ENCODE measurements around the gene SMIM22. TPM values are rescaled to one million over a fixed set of nuclear protein-coding genes. Genes with fewer than 3 reads are reported as not detected.

SMIM22 gene
- total and polyA plus RNA-seq, 2 donors (not counting 1 experiment from before 2014, with no cell fraction given): not detected

GRCh38 chr16:4800290-4801041 lies 5.3 kb downstream of the SMIM22 start:
- Histone ChIP-seq H3K27me3 (ENCODE audit: control insufficient read depth, insufficient read depth, low read length) (no peaks in the 10 kb centered on the region), H2AFZ (ENCODE audit: low read length) (no peak overlapping the region), H3K4me2 (ENCODE audit: extremely low read depth, insufficient read depth, low read length) (no peak overlapping the region), H4K20me1 (ENCODE audit: control insufficient read depth, extremely low read depth, insufficient read depth, low read length) (no peaks in the 10 kb centered on the region), H3K4me1 (ENCODE audit: control insufficient read depth, extremely low read depth, insufficient read depth, low read length) (peaks cover 2% of the 10 kb centered on the region), H3K9ac (ENCODE audit: insufficient read depth, low read length) (no peak overlapping the region), H3K9me3 (ENCODE audit: control insufficient read depth, insufficient read depth, low read depth, low read length) (no peaks in the 10 kb centered on the region), H3K27ac (ENCODE audit: insufficient read depth, low read length) (no peak overlapping the region), H3K4me3 (replicated peaks in 1 of 4; ENCODE audit: control extremely low read depth in 1 of 4, insufficient read depth in 1 of 4, low read depth in 3 of 4, low read length in 4 of 4) (no peak overlapping the region), H3K36me3 (ENCODE audit: control insufficient read depth, insufficient read depth, low read length) (peaks cover 6% of the 10 kb centered on the region), H3K79me2 (ENCODE audit: control insufficient read depth, insufficient read depth, low read length) (no peaks in the 10 kb centered on the region)
- TF ChIP-seq EZH2 (IDR thresholded peaks at IDR 0.05; ENCODE audit: low read length, missing control alignments) (no peak), CTCF (conservative IDR thresholded peaks at IDR 0.05 in 1 of 2, IDR thresholded peaks at IDR 0.05 in 1 of 2; ENCODE audit: low read depth in 1 of 2, low read length in 2 of 2) (no peak)
- no peak for DNase-seq (ENCODE audit: low read depth in 2 of 2)

GRCh38 chr16:4801051-4801961 lies 6.1 kb downstream of the SMIM22 start:
- no peaks in the 10 kb centered on the region for H4K20me1 ChIP-seq (ENCODE audit: control insufficient read depth, extremely low read depth, insufficient read depth, low read length)
- peaks cover 2% of the 10 kb centered on the region for H3K4me1 ChIP-seq (ENCODE audit: control insufficient read depth, extremely low read depth, insufficient read depth, low read length)
- peak overlapping the region; percentile 26 for H3K9ac ChIP-seq (ENCODE audit: insufficient read depth, low read length)
- no peak for TF ChIP-seq EZH2 (IDR thresholded peaks at IDR 0.05; ENCODE audit: low read length, missing control alignments)
- peak overlapping the region; percentile 62 to 79 (median 75) for H3K4me3 ChIP-seq (replicated peaks in 1 of 4; ENCODE audit: control extremely low read depth in 1 of 4, insufficient read depth in 1 of 4, low read depth in 3 of 4, low read length in 4 of 4)
- H2AFZ ChIP-seq (ENCODE audit: low read length): peak overlapping the region; percentile 91
- H3K4me2 ChIP-seq (ENCODE audit: extremely low read depth, insufficient read depth, low read length): peak overlapping the region; percentile 88
- peaks cover 6% of the 10 kb centered on the region for H3K36me3 ChIP-seq (ENCODE audit: control insufficient read depth, insufficient read depth, low read length)
- no peak for DNase-seq (ENCODE audit: low read depth in 2 of 2)
- no peak overlapping the region for H3K27ac ChIP-seq (ENCODE audit: insufficient read depth, low read length)
- no peaks in the 10 kb centered on the region for H3K27me3 ChIP-seq (ENCODE audit: control insufficient read depth, insufficient read depth, low read length)
- no peaks in the 10 kb centered on the region for H3K9me3 ChIP-seq (ENCODE audit: control insufficient read depth, insufficient read depth, low read depth, low read length)
- no peaks in the 10 kb centered on the region for H3K79me2 ChIP-seq (ENCODE audit: control insufficient read depth, insufficient read depth, low read length)

- peak within 1 kb of the TSS; percentile 98 for H3K4me2 ChIP-seq (ENCODE audit: extremely low read depth, insufficient read depth, low read length)
- H4K20me1 ChIP-seq (ENCODE audit: control insufficient read depth, extremely low read depth, insufficient read depth, low read length): no peaks in the 10 kb centered on the region
- no peaks in the 10 kb centered on the region for H3K27me3 ChIP-seq (ENCODE audit: control insufficient read depth, insufficient read depth, low read length)
- DNase-seq (ENCODE audit: low read depth in 2 of 2): peak; percentile 11 to 61
- H3K36me3 ChIP-seq (ENCODE audit: control insufficient read depth, insufficient read depth, low read length): peaks cover 6% of the 10 kb centered on the region
- H3K9me3 ChIP-seq (ENCODE audit: control insufficient read depth, insufficient read depth, low read depth, low read length): no peaks in the 10 kb centered on the region
- H2AFZ ChIP-seq (ENCODE audit: low read length): peak within 1 kb of the TSS; percentile 91
- no peaks in the 10 kb centered on the region for H3K79me2 ChIP-seq (ENCODE audit: control insufficient read depth, insufficient read depth, low read length)
- H3K4me3 ChIP-seq (replicated peaks in 1 of 4; ENCODE audit: control extremely low read depth in 1 of 4, insufficient read depth in 1 of 4, low read depth in 3 of 4, low read length in 4 of 4): peak within 1 kb of the TSS; percentile 72 to 79 (median 75)
- peaks cover 2% of the 10 kb centered on the region for H3K4me1 ChIP-seq (ENCODE audit: control insufficient read depth, extremely low read depth, insufficient read depth, low read length)
- H3K27ac ChIP-seq (ENCODE audit: insufficient read depth, low read length): no peak within 1 kb of the TSS
- H3K9ac ChIP-seq (ENCODE audit: insufficient read depth, low read length): peak within 1 kb of the TSS; percentile 53
- TF ChIP-seq EZH2 (IDR thresholded peaks at IDR 0.05; ENCODE audit: low read length, missing control alignments) (no peak), CTCF (conservative IDR thresholded peaks at IDR 0.05 in 1 of 2, IDR thresholded peaks at IDR 0.05 in 1 of 2; ENCODE audit: low read depth in 1 of 2, low read length in 2 of 2) (no peak)
Observed at GRCh38 chr16:4801962-4802658, 6.9 kb downstream of the SMIM22 start, which contains the start of gene ROGDI. ROGDI (minus strand) TSS chr16:4802633; CDS start chr16:4802571, 62 bp downstream.
